ENCODE results near the gene TTLL6. TPM values are rescaled to one million over a fixed set of nuclear protein-coding genes. Genes with fewer than 3 reads are reported as not detected.
"Not testable (repeated sequence)": the region's sequence is repeated elsewhere in the genome, so short reads cannot be mapped to it uniquely, and the experiment has no call there.

TTLL6 gene
- total RNA-seq, 1 donor = not detected

DNA sequence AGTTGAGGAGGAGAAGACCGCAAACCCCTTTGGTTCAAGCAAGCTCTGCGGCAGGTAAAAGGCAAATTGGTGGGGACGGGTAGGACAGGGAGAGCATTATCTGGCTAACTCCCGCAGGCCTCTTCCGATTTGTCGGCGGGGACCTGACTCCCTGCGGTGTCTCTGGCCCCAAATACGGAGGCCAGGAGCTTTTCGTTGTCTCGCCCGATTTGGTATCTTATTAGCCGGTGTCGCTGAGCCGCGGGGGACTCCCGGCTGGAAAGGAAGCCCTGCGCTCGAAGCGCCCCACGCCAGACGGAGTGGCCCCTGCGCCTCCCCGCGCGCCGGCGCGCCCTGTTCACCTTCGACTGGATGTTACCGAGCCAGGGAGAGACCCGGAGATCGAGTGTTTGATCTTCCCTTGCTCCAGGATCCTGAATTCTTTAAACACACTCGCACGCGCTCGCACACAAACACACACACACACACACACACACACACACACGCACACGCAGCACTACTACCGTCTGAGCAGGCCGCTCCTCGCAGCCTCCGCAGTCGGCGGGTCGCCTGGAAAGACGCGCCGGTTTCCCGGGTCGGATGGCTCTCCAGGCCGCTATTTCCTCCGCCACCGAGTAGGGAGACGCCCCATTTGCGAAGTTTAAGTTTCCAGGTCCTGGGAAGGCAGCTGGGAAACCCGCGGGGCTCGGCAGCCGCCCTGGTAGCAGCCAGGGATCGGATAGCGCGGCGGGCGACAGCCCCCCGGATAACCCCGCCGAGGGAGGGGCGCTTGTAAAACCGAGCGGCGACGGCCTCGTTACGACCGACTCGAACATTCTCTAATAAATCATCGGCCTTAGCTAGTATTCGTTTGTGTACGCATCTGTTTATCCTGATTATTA, 98.0 kb downstream of the TTLL6 start:
- Histone ChIP-seq H3K4me3 (ENCODE audit: insufficient read depth, low read length) (no peak overlapping the region), H3K4me1 (ENCODE audit: insufficient read depth, low read length) (no peaks in the 10 kb centered on the region), H3K27ac (ENCODE audit: low read depth, low read length) (no peak overlapping the region), H2AFZ (ENCODE audit: low read length) (no peak overlapping the region), H3K36me3 (ENCODE audit: insufficient read depth, low read length) (no peaks in the 10 kb centered on the region), H3K79me2 (ENCODE audit: insufficient read depth, low read length) (no peaks in the 10 kb centered on the region), H3K4me2 (ENCODE audit: insufficient read depth, low read length) (no peak overlapping the region), H3K9me3 (ENCODE audit: low read depth, low read length) (no peaks in the 10 kb centered on the region), H3K27me3 (ENCODE audit: insufficient read depth, low read length) (peaks cover 86% of the 10 kb centered on the region), H4K20me1 (ENCODE audit: insufficient read depth, low read length) (no peaks in the 10 kb centered on the region)
- DNase-seq (ENCODE audit: insufficient read length, low spot score, missing footprints) = no peak
- TF ChIP-seq, protein P1, sequence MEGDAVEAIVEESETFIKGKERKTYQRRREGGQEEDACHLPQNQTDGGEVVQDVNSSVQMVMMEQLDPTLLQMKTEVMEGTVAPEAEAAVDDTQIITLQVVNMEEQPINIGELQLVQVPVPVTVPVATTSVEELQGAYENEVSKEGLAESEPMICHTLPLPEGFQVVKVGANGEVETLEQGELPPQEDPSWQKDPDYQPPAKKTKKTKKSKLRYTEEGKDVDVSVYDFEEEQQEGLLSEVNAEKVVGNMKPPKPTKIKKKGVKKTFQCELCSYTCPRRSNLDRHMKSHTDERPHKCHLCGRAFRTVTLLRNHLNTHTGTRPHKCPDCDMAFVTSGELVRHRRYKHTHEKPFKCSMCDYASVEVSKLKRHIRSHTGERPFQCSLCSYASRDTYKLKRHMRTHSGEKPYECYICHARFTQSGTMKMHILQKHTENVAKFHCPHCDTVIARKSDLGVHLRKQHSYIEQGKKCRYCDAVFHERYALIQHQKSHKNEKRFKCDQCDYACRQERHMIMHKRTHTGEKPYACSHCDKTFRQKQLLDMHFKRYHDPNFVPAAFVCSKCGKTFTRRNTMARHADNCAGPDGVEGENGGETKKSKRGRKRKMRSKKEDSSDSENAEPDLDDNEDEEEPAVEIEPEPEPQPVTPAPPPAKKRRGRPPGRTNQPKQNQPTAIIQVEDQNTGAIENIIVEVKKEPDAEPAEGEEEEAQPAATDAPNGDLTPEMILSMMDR (IDR thresholded peaks at IDR 0.05; ENCODE audit: extremely low read depth, low read depth, low read length) = no peak

DNA sequence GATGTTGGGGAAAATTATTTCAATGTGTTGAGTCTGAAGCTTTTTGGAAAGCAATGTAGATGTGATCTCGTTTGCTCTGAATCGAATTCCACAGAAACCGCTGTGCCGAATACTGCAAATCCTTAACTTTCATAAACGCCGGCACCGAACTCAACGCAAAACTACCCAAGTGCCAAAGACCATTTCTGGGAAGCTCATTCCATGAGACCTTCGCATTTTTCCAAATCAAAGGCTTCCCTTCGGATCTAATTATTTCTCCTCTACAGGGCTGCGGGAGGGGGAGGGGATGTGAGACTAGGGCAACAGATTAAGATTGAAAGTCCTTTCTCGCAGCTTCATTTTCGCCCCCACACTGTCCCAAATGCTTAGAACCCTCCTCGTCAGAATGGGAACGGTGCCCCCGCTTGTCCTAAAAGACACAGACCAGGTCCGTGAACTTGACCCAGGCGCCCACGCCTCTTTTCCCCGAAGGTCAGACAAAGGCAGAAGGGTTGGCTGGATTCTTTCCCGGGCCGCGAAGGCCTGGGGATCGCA, 98.7 kb downstream of the TTLL6 start:
- Histone ChIP-seq H4K20me1 (ENCODE audit: insufficient read depth, low read length) (no peaks in the 10 kb centered on the region), H3K79me2 (ENCODE audit: insufficient read depth, low read length) (no peaks in the 10 kb centered on the region), H3K4me1 (ENCODE audit: insufficient read depth, low read length) (no peaks in the 10 kb centered on the region), H3K4me2 (ENCODE audit: insufficient read depth, low read length) (no peak overlapping the region), H3K27me3 (ENCODE audit: insufficient read depth, low read length) (peaks cover 79% of the 10 kb centered on the region), H2AFZ (ENCODE audit: low read length) (no peak overlapping the region), H3K27ac (ENCODE audit: low read depth, low read length) (no peak overlapping the region), H3K4me3 (ENCODE audit: insufficient read depth, low read length) (no peak overlapping the region), H3K9me3 (ENCODE audit: low read depth, low read length) (no peaks in the 10 kb centered on the region), H3K36me3 (ENCODE audit: insufficient read depth, low read length) (no peaks in the 10 kb centered on the region)
- no peak for DNase-seq (ENCODE audit: insufficient read length, low spot score, missing footprints)
- TF ChIP-seq, protein P1 (IDR thresholded peaks at IDR 0.05; ENCODE audit: extremely low read depth, low read depth, low read length) = no peak

DNA sequence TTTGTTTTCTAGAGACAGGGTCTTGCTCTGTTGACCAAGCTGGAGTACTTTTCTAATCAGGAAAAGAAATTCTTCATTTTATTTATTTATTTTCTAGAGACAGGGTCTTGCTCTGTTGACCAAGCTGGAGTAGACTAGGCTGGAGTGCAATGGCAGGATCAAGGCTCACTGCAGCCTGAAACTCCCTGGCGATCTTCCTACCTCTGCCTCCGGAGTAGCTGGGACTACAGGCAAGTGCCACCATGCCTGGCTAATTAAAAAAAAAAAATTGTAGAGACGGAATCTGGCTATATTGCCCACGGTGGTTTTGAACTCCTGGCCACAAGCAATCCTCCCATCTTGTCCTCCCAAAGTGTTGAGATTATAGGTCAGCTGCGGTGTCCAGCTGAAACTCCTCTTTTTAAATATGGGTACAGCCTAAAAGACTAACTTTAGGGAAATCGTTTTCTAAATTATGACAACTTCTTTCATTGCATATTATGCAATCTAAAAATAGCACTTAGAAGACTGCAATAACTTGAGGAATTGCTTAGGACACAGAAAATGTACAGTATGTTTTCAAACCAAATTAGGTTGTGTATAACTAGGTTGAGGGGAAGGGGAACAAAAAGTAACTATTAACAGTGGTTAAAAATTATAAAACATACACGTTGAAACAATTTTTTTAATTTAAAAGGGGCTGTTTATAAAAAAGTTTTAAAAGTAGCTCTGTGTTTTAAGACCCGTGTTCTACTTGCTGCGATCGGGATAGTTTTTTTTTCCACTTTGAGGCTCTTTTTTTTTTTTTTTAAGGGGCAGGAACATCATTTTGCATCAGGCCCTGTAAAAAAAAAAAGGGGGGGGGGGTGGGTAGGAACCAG, 99.4 kb downstream of the TTLL6 start:
- TF ChIP-seq, protein P1 (IDR thresholded peaks at IDR 0.05; ENCODE audit: extremely low read depth, low read depth, low read length) = no peak
- Histone ChIP-seq H3K36me3 (ENCODE audit: insufficient read depth, low read length) (no peaks in the 10 kb centered on the region), H3K27ac (ENCODE audit: low read depth, low read length) (no peak overlapping the region), H3K4me1 (ENCODE audit: insufficient read depth, low read length) (no peaks in the 10 kb centered on the region), H3K27me3 (ENCODE audit: insufficient read depth, low read length) (peaks cover 72% of the 10 kb centered on the region), H3K4me2 (ENCODE audit: insufficient read depth, low read length) (no peak overlapping the region), H3K4me3 (ENCODE audit: insufficient read depth, low read length) (no peak overlapping the region), H4K20me1 (ENCODE audit: insufficient read depth, low read length) (no peaks in the 10 kb centered on the region), H3K9me3 (ENCODE audit: low read depth, low read length) (no peaks in the 10 kb centered on the region), H3K79me2 (ENCODE audit: insufficient read depth, low read length) (no peaks in the 10 kb centered on the region), H2AFZ (ENCODE audit: low read length) (no peak overlapping the region)
- no peak for DNase-seq (ENCODE audit: insufficient read length, low spot score, missing footprints)

GRCh38 chr17:48716549-48716948, 100.5 kb downstream of the TTLL6 start:
- not testable (repeated sequence) for H3K36me3 ChIP-seq (ENCODE audit: insufficient read depth, low read length); H3K79me2 ChIP-seq (ENCODE audit: insufficient read depth, low read length); H3K4me2 ChIP-seq (ENCODE audit: insufficient read depth, low read length); H3K9me3 ChIP-seq (ENCODE audit: low read depth, low read length); H2AFZ ChIP-seq (ENCODE audit: low read length); H4K20me1 ChIP-seq (ENCODE audit: insufficient read depth, low read length); DNase-seq (ENCODE audit: insufficient read length, low spot score, missing footprints); H3K4me1 ChIP-seq (ENCODE audit: insufficient read depth, low read length); H3K4me3 ChIP-seq (ENCODE audit: insufficient read depth, low read length); H3K27ac ChIP-seq (ENCODE audit: low read depth, low read length)
- peaks cover 69% of the 10 kb centered on the region for H3K27me3 ChIP-seq (ENCODE audit: insufficient read depth, low read length)

Measured in osteoblast (primary cell).